Gastroesophageal sphincter (tissue), 3 donors: ENCODE results near the gene HS2ST1.
"Not testable (repeated sequence)": the region's sequence is repeated elsewhere in the genome, so short reads cannot be mapped to it uniquely, and the experiment has no call there.

Experiments
- POLR2AphosphoS5 ChIP-seq: sonication (generic); formaldehyde crosslinking; IDR thresholded peaks from one replicate; pipeline ENCODE4 v1.6.1; 2017; ENCODE audit warnings: antibody characterized with exemption
- TF ChIP-seq, protein P1 (sequence below), 4 experiments: fragments of 200-600 bp in 2 of 4; fragments of 450-650 bp in 2 of 4; sonication (generic) in 1 of 4; IDR thresholded peaks; one replicate each; pipeline ENCODE4 v1.5.1; 2017 to 2019; ENCODE audit warnings: antibody characterized with exemption in 4 of 4, mild to moderate bottlenecking in 2 of 4, moderate library complexity in 2 of 4

DNA sequence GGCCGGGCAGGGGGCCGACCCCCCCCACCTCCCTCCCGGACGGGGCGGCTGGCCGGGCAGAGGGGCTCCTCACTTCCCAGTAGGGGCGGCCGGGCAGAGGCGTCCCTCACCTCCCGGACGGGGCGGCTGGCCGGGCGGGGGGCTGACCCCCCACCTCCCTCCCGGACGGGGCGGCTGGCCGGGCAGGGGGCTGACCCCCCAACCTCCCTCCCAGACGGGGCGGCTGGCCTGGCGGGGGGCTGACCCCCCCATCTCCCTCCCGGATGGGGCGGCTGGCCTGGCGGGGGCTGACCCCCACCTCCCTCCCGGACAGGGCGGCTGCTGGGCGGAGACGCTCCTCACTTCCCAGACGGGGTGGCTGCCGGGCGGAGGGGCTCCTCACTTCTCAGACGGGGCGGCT is 15.0 kb upstream of the HS2ST1 start:
- TF ChIP-seq, protein P1, sequence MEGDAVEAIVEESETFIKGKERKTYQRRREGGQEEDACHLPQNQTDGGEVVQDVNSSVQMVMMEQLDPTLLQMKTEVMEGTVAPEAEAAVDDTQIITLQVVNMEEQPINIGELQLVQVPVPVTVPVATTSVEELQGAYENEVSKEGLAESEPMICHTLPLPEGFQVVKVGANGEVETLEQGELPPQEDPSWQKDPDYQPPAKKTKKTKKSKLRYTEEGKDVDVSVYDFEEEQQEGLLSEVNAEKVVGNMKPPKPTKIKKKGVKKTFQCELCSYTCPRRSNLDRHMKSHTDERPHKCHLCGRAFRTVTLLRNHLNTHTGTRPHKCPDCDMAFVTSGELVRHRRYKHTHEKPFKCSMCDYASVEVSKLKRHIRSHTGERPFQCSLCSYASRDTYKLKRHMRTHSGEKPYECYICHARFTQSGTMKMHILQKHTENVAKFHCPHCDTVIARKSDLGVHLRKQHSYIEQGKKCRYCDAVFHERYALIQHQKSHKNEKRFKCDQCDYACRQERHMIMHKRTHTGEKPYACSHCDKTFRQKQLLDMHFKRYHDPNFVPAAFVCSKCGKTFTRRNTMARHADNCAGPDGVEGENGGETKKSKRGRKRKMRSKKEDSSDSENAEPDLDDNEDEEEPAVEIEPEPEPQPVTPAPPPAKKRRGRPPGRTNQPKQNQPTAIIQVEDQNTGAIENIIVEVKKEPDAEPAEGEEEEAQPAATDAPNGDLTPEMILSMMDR (IDR thresholded peaks at IDR 0.05): not testable (repeated sequence)
- not testable (repeated sequence) for TF ChIP-seq POLR2AphosphoS5
